Sciatic nerve (tissue), 2 donors: Measurements from ENCODE around the gene SNX33. TPM values are rescaled to one million over a fixed set of nuclear protein-coding genes. Genes with fewer than 3 reads are reported as not detected.
"Not testable (repeated sequence)": the region's sequence is repeated elsewhere in the genome, so short reads cannot be mapped to it uniquely, and the experiment has no call there.

Experiments
- ATAC-seq: fragments of 200-7000 bp; cut with Tn5 transposase; one replicate; pipeline ENCODE4 v1.9.1; 2020; ENCODE audit warnings: mild to moderate bottlenecking, moderate library complexity
- DNase-seq: peaks from one replicate; pipeline ENCODE4 v3.0.0-alpha.2; 2020; ENCODE audit warnings: low spot score
- intact Hi-C: fragments of 100-400 bp; cut with DNase I; formaldehyde crosslinking; loops from one replicate; pipeline ENCODE4 v1.14.2; 2022
- total RNA-seq: library from RNA; stranded (reverse); fragmentation: NEBNext Ultra II Directional; extraction: Animal tissue kit (Norgen Biotek cat#: 25700); gene quantifications from one replicate; pipeline ENCODE4 v1.2.1, GENCODE V29; 2021
- donor health status: DM: no; HTN: no; CAD: no.
- donor health status: DM: no; HTN: no; CAD: no.

The SNX33 gene
- total RNA-seq, 1 donor from 2014 or later: 33.2 TPM

DNA sequence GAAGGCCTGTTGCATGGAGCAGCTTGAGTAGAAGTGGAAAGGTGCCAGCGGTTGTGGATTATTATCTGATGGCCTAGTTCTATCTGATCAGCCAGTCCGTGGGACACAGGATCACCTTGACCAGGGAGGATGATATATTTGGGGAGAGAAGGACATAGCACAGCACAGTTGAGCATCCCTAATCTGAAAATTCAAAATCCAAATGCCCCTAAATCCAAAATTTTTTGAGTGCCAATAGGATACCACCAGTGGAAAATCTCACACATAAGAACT lies 58.9 kb downstream of the SNX33 start:
- ATAC-seq (no peak), DNase-seq (no peak)
- intact Hi-C loops: no loop called here

DNA sequence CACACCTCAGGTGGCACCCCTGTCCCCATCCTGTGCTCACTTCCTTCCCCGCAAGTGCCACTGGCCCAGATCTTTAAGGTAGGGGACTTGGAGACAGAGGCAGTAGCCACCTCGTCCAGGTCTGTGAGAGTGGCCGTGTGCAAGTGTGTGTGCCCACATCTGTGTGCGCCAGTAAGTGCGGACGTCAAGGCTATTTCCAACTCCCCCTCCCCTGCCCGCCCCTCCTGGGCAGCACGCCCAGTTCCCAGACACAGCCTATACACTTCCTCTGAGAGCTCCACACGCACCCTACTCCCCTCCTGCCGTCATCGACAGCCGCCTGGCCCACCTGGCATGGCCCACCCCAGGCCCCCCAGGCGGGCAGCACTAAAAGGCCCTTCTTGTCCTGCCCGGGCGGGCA lies 61.7 kb downstream of the SNX33 start:
- ATAC-seq (peak; percentile 60), DNase-seq (peak; percentile 84)

DNA sequence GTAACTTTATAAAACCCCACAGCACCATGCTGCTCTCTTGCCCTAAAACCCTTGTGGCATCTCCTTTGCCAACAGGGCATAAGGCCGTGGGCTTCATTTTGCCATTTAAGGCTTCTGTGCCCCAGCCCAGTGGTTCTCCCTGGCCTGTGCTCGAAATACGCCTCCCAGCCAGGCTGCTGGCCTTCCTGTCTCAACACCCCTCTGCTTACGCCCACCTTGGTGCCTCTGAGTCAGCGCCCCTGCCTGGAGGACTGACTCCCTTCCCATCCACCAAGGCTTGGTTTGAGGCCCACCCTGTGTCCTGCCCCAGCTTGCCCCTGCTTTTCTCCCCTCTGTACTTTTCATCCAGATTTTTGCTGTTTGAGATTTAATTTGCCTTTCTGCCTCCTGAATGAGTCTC lies 63.2 kb downstream of the SNX33 start:
- intact Hi-C loops, ATAC-seq: not testable (repeated sequence)
- peak; percentile 62 for DNase-seq

More for the DNA sequence above, 61.7 kb downstream of the SNX33 start:
- intact Hi-C loops: not testable (repeated sequence)

DNA sequence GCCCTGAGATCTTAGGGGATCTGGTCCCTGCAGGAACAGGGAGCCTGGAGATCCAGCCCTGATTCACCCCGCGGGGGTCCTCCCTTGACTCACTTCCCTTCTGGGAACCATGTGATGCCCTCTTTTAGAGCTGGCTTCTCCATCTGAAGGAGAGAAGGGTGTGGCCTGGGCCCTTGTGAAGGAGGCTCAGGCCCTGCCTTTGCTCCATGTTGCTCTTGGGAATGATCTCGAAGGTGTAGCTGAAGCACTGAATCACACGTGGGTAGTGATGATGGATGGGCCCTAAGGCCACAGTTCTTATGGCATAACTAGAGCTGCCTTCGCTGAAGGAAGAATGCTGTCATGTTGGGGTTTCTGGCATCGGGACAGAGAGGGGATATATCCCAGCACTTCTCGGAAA lies 63.8 kb downstream of the SNX33 start:
- peak; percentile 3 for ATAC-seq
- DNase-seq, intact Hi-C loops: not testable (repeated sequence)

Other genes starting within 250 kb of the SNX33 start
- gene SIN3A, start 196.2 kb upstream of the SNX33 start, total RNA-seq: 73.6 TPM
- gene PTPN9, start 68.6 kb upstream of the SNX33 start, total RNA-seq: 45.3 TPM
- 23.7 TPM for gene SNUPN, start 22.2 kb upstream of the SNX33 start, total RNA-seq
- 47.2 TPM for gene IMP3, start 7.7 kb upstream of the SNX33 start, total RNA-seq
- 57.5 TPM for gene CSPG4, start 64.9 kb downstream of the SNX33 start, total RNA-seq
- gene UBE2Q2, start 195.5 kb downstream of the SNX33 start, total RNA-seq: 34.1 TPM